Kidney (tissue), 22 donors: ENCODE data around the gene PLEKHG3. TPM values are rescaled to one million over a fixed set of nuclear protein-coding genes. Genes with fewer than 3 reads are reported as not detected.

Experiments used
- DNase-seq, 5 donors: peaks; one replicate each; pipeline ENCODE4 v3.0.0-alpha.2; 2013 to 2020
- FAIRE-seq: peaks from 2 replicates; lab custom pipeline; 2012; peaks lifted over from hg19 to GRCh38; lab: Jason Lieb, UNC
- H3K27ac ChIP-seq, 2 donors: one replicate each; pipeline ENCODE4 v1.7.0; 2013; ENCODE audit warnings: low read depth in 2 of 2, low read length in 2 of 2, inconsistent platforms in 1 of 2
- H3K27me3 ChIP-seq: one replicate; pipeline ENCODE4 v1.7.1; 2013; ENCODE audit warnings: low read length, inconsistent platforms; ENCODE audit not compliant: control insufficient read depth, insufficient read depth
- H3K36me3 ChIP-seq, 3 donors: one replicate each; pipeline versions ENCODE4 v1.7.0 to v1.7.1; 2013; ENCODE audit warnings: low read length in 3 of 3, control low read depth in 1 of 3, inconsistent platforms in 1 of 3; ENCODE audit not compliant: insufficient read depth in 3 of 3, control insufficient read depth in 2 of 3
- H3K4me1 ChIP-seq, 3 donors: one replicate each; pipeline versions ENCODE4 v1.7.0 to v1.7.1; 2013; ENCODE audit warnings: low read length in 3 of 3, inconsistent platforms in 1 of 3, low read depth in 1 of 3; ENCODE audit not compliant: control insufficient read depth in 2 of 3, insufficient read depth in 2 of 3
- H3K4me3 ChIP-seq, 3 donors: one replicate each; pipeline versions ENCODE4 v1.7.0 to v1.8.1; 2013; ENCODE audit warnings: low read length in 3 of 3, control low read depth in 1 of 3, inconsistent platforms in 1 of 3
- H3K9ac ChIP-seq, 3 donors: one replicate each; pipeline versions ENCODE4 v1.7.0 to v1.7.1; 2013; ENCODE audit warnings: low read length in 3 of 3, control low read depth in 1 of 3, inconsistent platforms in 1 of 3
- H3K9me3 ChIP-seq, 3 donors: one replicate each; pipeline versions ENCODE4 v1.7.0 to v1.7.1; 2013; ENCODE audit warnings: low read length in 3 of 3, control low read depth in 1 of 3, inconsistent platforms in 1 of 3; ENCODE audit not compliant: control insufficient read depth in 2 of 3, insufficient read depth in 1 of 3
- intact Hi-C: fragments of 100-400 bp; cut with DNase I; formaldehyde crosslinking; loops from one replicate; pipeline ENCODE4 v1.11.1; 2022
- long read RNA-seq, 10 donors: library from polyadenylated mRNA in 1 of 10; unstranded in 1 of 10; transcript quantifications; one replicate each; pipeline ENCODE4 v2.0.0 and lab custom pipeline, GENCODE V29; 2021 to 2026
- polyA plus RNA-seq: library from polyadenylated mRNA; stranded (reverse); fragments of 350-450 nt; fragmentation: Illumina TruSeq; extraction: RNeasy Lipid Tissue Mini Kit (QIAGEN cat#74804); gene quantifications from one replicate; pipeline ENCODE4 v1.2.3, GENCODE V29; 2014; ENCODE audit warnings: low read depth, low replicate concordance; ENCODE audit not compliant: insufficient read depth
- total RNA-seq: library from RNA; stranded (reverse); fragmentation: NEBNext Ultra II Directional; extraction: Animal tissue kit (Norgen Biotek cat#: 25700); gene quantifications from one replicate; pipeline ENCODE4 v1.2.1, GENCODE V29; 2021
- TF ChIP-seq, protein P1 (sequence below): IDR thresholded peaks from 3 replicates; pipeline ENCODE4 v1.5.1; 2012; ENCODE audit warnings: mild to moderate bottlenecking, moderate library complexity, borderline replicate concordance; ENCODE audit not compliant: insufficient read depth; ENCODE audit errors: extremely low read depth
- donor health status: control.
- donor health status: control.
- donor health status: control.
- donor health status: control.
- donor health status: control.
- donor health status: DM: yes; HTN: yes; CAD: no.
- donor health status: Normal renal cell carcinoma (clear cell type).

Gene PLEKHG3
- total RNA-seq: 127 TPM
- polyA plus RNA-seq: 51.9 TPM
- long read RNA-seq, donor 1, partial matches to known transcripts: 5 of 5 reads
- long read RNA-seq, donor 1, other reads (novel, unspliced or antisense): 0 of 5 reads
- long read RNA-seq, donor 2, full-length matches to known transcripts: 1 of 7 reads
- long read RNA-seq, donor 2, partial matches to known transcripts: 6 of 7 reads
- long read RNA-seq, donor 2, other reads (novel, unspliced or antisense): 0 of 7 reads
- long read RNA-seq, donor 3, partial matches to known transcripts: 17 of 18 reads
- long read RNA-seq, donor 3, other reads (novel, unspliced or antisense): 0 of 18 reads
- long read RNA-seq, donor 4, partial matches to known transcripts: 38 of 38 reads
- long read RNA-seq, donor 4, other reads (novel, unspliced or antisense): 0 of 38 reads
- long read RNA-seq, donor 5: 0 reads
- long read RNA-seq, donor 6: 0 reads
- long read RNA-seq, donor 7, partial matches to known transcripts: 50 of 69 reads
- long read RNA-seq, donor 7, other reads (novel, unspliced or antisense): 18 of 69 reads
- long read RNA-seq, donor 8, partial matches to known transcripts: 22 of 23 reads
- long read RNA-seq, donor 8, other reads (novel, unspliced or antisense): 0 of 23 reads
- long read RNA-seq, donor 9, partial matches to known transcripts: 5 of 5 reads
- long read RNA-seq, donor 9, other reads (novel, unspliced or antisense): 0 of 5 reads
- long read RNA-seq, donor 10, partial matches to known transcripts: 7 of 7 reads
- long read RNA-seq, donor 10, other reads (novel, unspliced or antisense): 0 of 7 reads

DNA sequence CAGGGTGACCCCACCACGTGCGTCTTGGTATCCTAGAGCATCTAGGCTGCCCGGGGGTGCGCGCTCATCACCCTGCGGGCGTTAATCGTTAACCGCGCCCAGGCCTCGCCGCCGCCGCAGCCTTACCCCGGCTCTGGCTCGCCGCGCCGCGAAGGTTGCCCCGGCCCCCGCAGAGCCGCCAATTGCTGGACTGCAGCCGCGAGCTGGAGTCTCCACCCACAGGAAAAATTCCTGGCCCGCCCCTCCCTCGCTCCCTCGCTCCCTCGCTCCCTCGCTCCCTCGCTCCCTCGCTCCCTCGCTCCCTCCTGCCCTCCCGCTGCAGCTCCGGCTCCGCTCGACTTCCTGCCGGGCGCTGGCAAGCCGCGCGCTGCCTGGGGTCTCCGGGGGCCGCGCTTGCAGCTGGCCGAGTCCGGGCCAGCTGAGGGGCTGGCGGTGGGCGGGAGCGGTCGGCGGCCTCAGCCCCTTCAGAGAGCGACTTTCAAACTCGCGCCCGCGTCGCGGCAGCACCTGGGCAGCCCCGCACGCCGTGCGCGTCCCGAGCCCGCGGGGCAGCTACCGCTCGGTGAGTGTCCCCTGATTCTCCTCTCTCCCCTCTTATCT, at the start of gene PLEKHG3:
TSS of gene PLEKHG3 (plus strand) at position 282 of the 600 bp plus-strand sequence. CDS start 23,208 bp downstream, outside the sequence.
- H3K4me1 ChIP-seq: peaks cover 6 to 48% (median 39%) of the 10 kb centered on the region in 3 donors
- peak within 1 kb of the TSS; percentile 93 to 95 for H3K27ac ChIP-seq
- TF ChIP-seq, protein P1, sequence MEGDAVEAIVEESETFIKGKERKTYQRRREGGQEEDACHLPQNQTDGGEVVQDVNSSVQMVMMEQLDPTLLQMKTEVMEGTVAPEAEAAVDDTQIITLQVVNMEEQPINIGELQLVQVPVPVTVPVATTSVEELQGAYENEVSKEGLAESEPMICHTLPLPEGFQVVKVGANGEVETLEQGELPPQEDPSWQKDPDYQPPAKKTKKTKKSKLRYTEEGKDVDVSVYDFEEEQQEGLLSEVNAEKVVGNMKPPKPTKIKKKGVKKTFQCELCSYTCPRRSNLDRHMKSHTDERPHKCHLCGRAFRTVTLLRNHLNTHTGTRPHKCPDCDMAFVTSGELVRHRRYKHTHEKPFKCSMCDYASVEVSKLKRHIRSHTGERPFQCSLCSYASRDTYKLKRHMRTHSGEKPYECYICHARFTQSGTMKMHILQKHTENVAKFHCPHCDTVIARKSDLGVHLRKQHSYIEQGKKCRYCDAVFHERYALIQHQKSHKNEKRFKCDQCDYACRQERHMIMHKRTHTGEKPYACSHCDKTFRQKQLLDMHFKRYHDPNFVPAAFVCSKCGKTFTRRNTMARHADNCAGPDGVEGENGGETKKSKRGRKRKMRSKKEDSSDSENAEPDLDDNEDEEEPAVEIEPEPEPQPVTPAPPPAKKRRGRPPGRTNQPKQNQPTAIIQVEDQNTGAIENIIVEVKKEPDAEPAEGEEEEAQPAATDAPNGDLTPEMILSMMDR: no peak
- FAIRE-seq (no peak), DNase-seq (peak; percentile 93 to 96 (median 95))
- H3K4me3 ChIP-seq: peak within 1 kb of the TSS; percentile 65 to 78 (median 76)
- H3K9ac ChIP-seq: peak within 1 kb of the TSS; percentile 47 to 84 (median 84)
- no peaks in the 10 kb centered on the region for H3K9me3 ChIP-seq
- intact Hi-C loops: no loop called here
- H3K36me3 ChIP-seq: no peaks in the 10 kb centered on the region
- H3K27me3 ChIP-seq: no peaks in the 10 kb centered on the region

DNA sequence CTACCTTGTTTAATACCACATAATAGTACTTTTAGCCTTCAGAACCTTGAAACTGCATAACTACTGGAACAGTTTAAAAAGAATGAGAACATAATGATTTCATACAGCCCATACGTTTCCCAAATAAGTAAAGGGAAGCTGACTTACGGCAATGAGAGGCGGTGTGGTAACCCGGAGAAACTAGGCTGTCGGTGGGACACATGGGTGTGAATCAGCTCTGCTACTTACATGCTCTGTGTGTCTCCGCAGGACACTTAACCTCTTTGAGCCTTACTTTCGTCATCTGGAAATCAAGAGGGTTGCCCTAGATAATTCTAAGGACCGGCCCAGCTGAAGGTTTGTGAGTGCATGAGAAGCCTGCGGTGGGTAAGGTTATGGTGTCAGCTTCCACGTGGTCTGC, 49.3 kb upstream of the PLEKHG3 start:
- intact Hi-C loops: no loop called here
- Histone ChIP-seq H3K27ac (no peak overlapping the region), H3K27me3 (no peaks in the 10 kb centered on the region), H3K9me3 (no peaks in the 10 kb centered on the region), H3K4me3 (no peak overlapping the region), H3K9ac (no peak overlapping the region), H3K36me3 (no peaks in the 10 kb centered on the region), H3K4me1 (peaks cover 0 to 3% (median 0%) of the 10 kb centered on the region in 3 donors)
- FAIRE-seq (no peak), DNase-seq (no peak)
- TF ChIP-seq, protein P1: no peak

DNA sequence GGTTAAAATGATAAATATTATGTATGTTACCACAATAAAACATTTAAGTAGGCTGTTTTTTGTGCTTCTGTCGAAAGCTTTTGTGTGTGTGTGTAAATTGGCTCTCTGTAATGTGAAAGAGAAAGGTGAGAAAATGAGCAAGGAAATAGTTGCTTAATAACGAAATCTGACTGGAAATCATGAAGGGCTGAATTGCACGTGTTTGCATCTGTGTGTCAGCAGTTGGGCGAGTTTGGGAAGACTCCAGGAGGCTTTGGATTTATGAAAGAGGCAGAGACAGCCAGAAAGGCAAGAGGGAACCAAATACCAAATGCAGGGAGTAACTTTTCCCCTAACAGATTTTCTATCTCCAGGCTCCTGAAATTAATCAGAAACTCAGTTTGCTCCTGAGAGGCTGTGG, 47.2 kb upstream of the PLEKHG3 start:
- TF ChIP-seq, protein P1: no peak
- H3K4me3 ChIP-seq: no peak overlapping the region
- no peak overlapping the region for H3K9ac ChIP-seq
- no peaks in the 10 kb centered on the region for H3K9me3 ChIP-seq
- no peak overlapping the region for H3K27ac ChIP-seq
- intact Hi-C loops: no loop called here
- H3K36me3 ChIP-seq: no peaks in the 10 kb centered on the region
- FAIRE-seq (no peak), DNase-seq (no peak)
- H3K4me1 ChIP-seq: peaks cover 0 to 3% (median 0%) of the 10 kb centered on the region in 3 donors
- H3K27me3 ChIP-seq: no peaks in the 10 kb centered on the region
